RWPE2 (cell line): Measurements from ENCODE around the gene WDR90.

Experiments
- ATAC-seq: fragments of 200-7000 bp; cut with Tn5 transposase; 3 replicates; pipeline ENCODE4 v1.9.1; 2021; ENCODE audit warnings: low read depth
- DNase-seq: peaks from one replicate; pipeline ENCODE4 v3.0.0-alpha.2; 2020; ENCODE audit warnings: low spot score
- H3K27ac ChIP-seq: fragments of 450-650 bp; 2 replicates; pipeline ENCODE4 v1.5.1; 2017; ENCODE audit warnings: mild to moderate bottlenecking; ENCODE audit not compliant: poor library complexity, severe bottlenecking
- H3K27me3 ChIP-seq: fragments of 250-450 bp; sonication (Bioruptor Pico); 2 replicates; pipeline ENCODE4 v1.5.1; 2021; ENCODE audit warnings: mild to moderate bottlenecking, moderate library complexity; ENCODE audit not compliant: insufficient read depth, poor library complexity, severe bottlenecking
- H3K36me3 ChIP-seq: fragments of 250-450 bp; sonication (Bioruptor Pico); 2 replicates; pipeline ENCODE4 v1.5.1; 2020; ENCODE audit warnings: low read depth, mild to moderate bottlenecking, moderate library complexity
- H3K4me1 ChIP-seq: fragments of 250-450 bp; sonication (Bioruptor Pico); 2 replicates; pipeline ENCODE4 v1.5.1; 2021; ENCODE audit warnings: mild to moderate bottlenecking, moderate library complexity; ENCODE audit not compliant: insufficient read depth, poor library complexity, severe bottlenecking
- H3K4me3 ChIP-seq: fragments of 250-450 bp; sonication (Bioruptor Pico); 2 replicates; pipeline ENCODE4 v1.5.1; 2021; ENCODE audit warnings: mild to moderate bottlenecking, moderate library complexity; ENCODE audit not compliant: severe bottlenecking
- H3K9me3 ChIP-seq: fragments of 250-450 bp; sonication (Bioruptor Pico); 2 replicates; pipeline ENCODE4 v1.5.1; 2021; ENCODE audit warnings: mild to moderate bottlenecking, moderate library complexity; ENCODE audit not compliant: severe bottlenecking
- CTCF ChIP-seq: fragments of 450-650 bp; IDR thresholded peaks from one replicate; pipeline ENCODE4 v1.5.1; 2017; ENCODE audit warnings: mild to moderate bottlenecking, moderate library complexity; ENCODE audit not compliant: poor library complexity, severe bottlenecking

Gene WDR90

DNA sequence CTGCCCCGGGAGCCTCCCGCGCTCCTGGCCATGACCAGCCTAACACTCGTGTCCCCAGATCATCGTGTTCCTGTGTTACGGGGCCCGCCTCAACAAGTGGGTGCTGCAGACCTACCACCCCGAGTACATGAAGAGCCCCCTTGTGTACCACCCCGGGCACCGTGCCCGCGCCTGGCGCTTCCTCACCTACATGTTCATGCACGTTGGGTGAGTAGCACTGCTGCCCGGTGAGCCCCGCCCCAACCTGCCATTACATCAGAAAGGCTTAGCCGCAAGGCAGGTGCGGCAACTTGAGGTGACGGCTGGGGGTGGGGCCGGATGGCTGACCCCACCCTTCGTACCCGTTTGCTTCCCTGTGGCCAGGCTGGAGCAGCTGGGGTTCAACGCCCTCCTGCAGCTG lies 27.7 kb downstream of the WDR90 start:
- peaks cover 19% of the 10 kb centered on the region for H3K4me1 ChIP-seq
- DNase-seq: peak; percentile 97
- no peaks in the 10 kb centered on the region for H3K27me3 ChIP-seq
- no peak for TF ChIP-seq CTCF
- ATAC-seq: peak; percentile 44
- H3K36me3 ChIP-seq: peaks cover 31% of the 10 kb centered on the region
- peak overlapping the region; percentile 26 for H3K4me3 ChIP-seq
- peak overlapping the region; percentile 72 for H3K27ac ChIP-seq
- H3K9me3 ChIP-seq: no peaks in the 10 kb centered on the region

GRCh38 chr16:677316-678190 lies 28.4 kb downstream of the WDR90 start:
- Histone ChIP-seq H3K4me3 (peak overlapping the region; percentile 26), H3K36me3 (peaks cover 31% of the 10 kb centered on the region), H3K9me3 (no peaks in the 10 kb centered on the region), H3K4me1 (peaks cover 21% of the 10 kb centered on the region), H3K27ac (peak overlapping the region; percentile 72), H3K27me3 (no peaks in the 10 kb centered on the region)
- no peak for TF ChIP-seq CTCF
- ATAC-seq: peak; percentile 26
- no peak for DNase-seq

GRCh38 chr16:678209-678857 lies 29.2 kb downstream of the WDR90 start:
- H3K27me3 ChIP-seq: no peaks in the 10 kb centered on the region
- H3K4me3 ChIP-seq: no peak overlapping the region
- H3K4me1 ChIP-seq: peaks cover 21% of the 10 kb centered on the region
- peaks cover 33% of the 10 kb centered on the region for H3K36me3 ChIP-seq
- H3K9me3 ChIP-seq: no peaks in the 10 kb centered on the region
- ATAC-seq (no peak), DNase-seq (no peak)
- TF ChIP-seq CTCF: no peak
- peak overlapping the region; percentile 72 for H3K27ac ChIP-seq

GRCh38 chr16:678858-679813 lies 30.0 kb downstream of the WDR90 start:
- H3K9me3 ChIP-seq: no peaks in the 10 kb centered on the region
- H3K4me1 ChIP-seq: peaks cover 21% of the 10 kb centered on the region
- peaks cover 29% of the 10 kb centered on the region for H3K36me3 ChIP-seq
- TF ChIP-seq CTCF: no peak
- no peaks in the 10 kb centered on the region for H3K27me3 ChIP-seq
- no peak for DNase-seq
- H3K4me3 ChIP-seq: peak overlapping the region; percentile 34
- ATAC-seq: no peak
- H3K27ac ChIP-seq: peak overlapping the region; percentile 72
